Choroid plexus epithelial cell (primary cell): ENCODE data around the gene PXYLP1.

Experiments used
- DNase-seq: peaks from one replicate; pipeline ENCODE4 v3.0.0-alpha.2; 2010; ENCODE audit warnings: low read depth
- H3K4me3 ChIP-seq: 2 replicates; pipeline ENCODE4 v1.5.1; 2011; ENCODE audit warnings: low read depth, mild to moderate bottlenecking, control low read depth, low read length, moderate library complexity
- CTCF ChIP-seq: conservative IDR thresholded peaks from 2 replicates; pipeline ENCODE4 v1.5.1; 2011; ENCODE audit warnings: low read depth, mild to moderate bottlenecking, control low read depth, inconsistent platforms, low read length, moderate library complexity

The PXYLP1 gene

GRCh38 chr3:141275973-141276372, 44.3 kb downstream of the PXYLP1 start:
- DNase-seq: peak; percentile 80
- TF ChIP-seq CTCF: no peak
- H3K4me3 ChIP-seq: no peak overlapping the region

DNA sequence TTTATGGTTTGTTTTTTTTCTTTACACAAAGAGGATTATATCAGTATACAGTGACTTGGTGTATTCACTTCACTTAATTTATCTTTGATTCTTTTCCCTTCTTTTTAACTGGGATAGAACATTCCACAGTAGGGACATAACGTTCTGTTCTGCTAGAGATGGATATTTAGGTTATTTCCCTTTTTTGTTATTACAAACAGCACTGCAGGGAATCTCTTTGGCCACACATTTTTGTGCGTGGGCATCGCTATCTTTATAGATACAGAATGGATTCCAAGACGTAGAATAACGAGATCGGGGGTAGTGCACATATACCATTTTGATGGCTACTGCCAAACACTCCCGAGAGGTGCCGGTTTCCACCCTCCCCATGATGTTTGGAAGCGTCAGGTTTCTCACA, 44.8 kb downstream of the PXYLP1 start:
- no peak for TF ChIP-seq CTCF
- H3K4me3 ChIP-seq: no peak overlapping the region
- peak; percentile 64 for DNase-seq

- no peak overlapping the region for H3K4me3 ChIP-seq
- no peak for TF ChIP-seq CTCF
- DNase-seq: no peak
These were observed 45.8 kb downstream of the PXYLP1 start for GRCh38 chr3:141277451-141277850.

DNA sequence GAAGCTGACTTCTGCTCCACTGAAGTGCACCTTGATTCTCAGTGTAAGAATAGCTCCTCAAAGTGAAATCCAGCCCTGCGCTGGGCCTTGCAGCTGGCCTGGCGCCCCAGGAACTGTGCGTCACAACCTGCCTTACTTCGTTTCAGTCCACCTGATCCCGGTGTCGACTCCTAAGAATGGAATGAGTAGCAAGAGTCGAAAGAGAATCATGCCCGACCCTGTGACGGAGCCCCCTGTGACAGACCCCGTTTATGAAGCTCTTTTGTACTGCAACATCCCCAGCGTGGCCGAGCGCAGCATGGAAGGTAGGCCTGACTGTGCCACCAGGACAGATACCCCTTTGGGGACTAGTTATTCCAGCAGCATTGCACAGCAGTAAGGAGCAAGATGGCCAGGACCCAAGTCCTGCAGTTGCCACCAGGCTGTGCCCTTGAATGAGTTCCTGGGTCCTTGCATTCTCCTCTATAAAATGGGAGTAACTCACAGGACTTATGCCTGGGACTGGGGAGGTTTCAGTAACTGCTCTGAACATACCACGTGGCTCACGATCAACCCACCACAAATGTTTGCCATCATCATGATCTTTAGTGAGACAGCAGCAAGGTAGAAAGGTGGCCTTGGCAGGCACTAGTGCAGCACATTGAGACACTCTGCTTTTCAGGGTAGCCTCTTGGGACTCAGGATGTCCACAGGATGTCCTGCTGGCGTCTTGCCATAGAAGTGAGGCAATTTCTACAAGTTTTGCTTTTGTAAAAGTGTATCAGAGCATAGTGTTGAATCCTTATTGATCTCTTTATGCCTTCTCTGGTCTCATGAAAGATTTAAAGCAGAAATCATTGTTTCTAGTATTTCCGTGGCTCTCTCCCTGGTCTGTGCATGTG, 46.8 kb downstream of the PXYLP1 start:
- no peak overlapping the region for H3K4me3 ChIP-seq
- DNase-seq: peak; percentile 76
- no peak for TF ChIP-seq CTCF

DNA sequence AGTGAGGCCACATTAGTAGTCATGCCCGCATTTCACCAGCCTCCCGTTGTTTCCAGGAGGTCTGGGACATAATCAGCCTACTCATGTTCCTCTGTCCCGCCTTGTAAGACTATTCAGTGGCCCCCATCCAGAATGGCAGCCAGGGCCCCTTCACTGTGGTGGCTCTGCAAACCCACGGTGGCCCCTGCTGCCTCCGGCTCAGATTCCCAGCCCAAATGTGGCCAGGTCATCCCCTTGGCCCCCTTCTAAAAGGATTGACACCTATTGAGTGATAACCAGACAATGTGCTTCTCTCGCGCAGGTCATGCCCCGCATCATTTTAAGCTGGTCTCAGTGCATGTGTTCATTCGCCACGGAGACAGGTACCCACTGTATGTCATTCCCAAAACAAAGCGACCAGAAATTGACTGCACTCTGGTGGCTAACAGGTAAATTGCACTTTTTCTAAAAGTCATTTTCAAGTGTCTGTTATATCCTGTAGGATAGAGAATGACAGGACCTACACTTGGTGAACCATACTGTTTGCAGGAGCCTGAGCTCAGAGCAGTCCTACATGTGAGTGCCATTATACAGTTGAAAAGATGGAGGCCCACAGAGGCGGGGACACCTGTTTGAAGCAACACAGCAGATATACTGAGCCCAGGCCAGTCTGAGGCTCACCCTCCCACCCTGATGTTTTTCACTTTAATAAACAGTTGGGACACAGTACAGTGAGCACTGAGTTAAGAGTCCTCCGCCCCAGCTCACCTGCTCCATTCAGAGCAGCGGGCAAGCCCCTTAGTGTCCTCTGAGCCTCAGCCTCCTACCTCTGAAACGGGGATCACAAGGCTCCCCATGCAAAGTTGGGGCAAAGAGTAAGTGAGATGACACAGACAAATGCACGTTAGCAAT, 47.7 kb downstream of the PXYLP1 start:
- H3K4me3 ChIP-seq: no peak overlapping the region
- peak; percentile 67 for TF ChIP-seq CTCF
- peak; percentile 57 for DNase-seq

DNA sequence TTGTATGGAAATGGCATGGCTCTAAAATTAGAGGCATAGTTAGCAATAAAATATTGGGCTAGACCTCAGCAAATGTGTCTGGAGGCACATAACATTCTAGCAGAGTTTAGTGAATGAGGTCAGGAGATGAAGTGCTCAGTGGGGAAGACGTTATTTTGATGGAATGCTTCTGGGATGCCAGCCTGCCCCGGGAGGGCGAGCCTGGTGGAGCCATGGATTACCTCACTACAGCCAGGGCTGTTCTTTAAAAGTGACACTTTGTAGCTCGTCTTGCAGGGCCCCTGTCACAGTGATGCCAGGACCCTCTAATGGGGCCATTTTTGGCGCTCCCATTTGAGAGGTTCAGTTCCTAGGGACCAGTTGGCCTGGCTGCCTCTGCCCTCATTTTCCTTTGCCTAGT, 48.5 kb downstream of the PXYLP1 start:
- TF ChIP-seq CTCF: no peak
- H3K4me3 ChIP-seq: no peak overlapping the region
- DNase-seq: peak; percentile 40
